ENCODE data around the gene NEU4. TPM values are rescaled to one million over a fixed set of nuclear protein-coding genes. Genes with fewer than 3 reads are reported as not detected.

Gene NEU4
- total RNA-seq, 1 donor from 2014 or later: 0.09 TPM

- H2AFZ ChIP-seq (ENCODE audit: low read depth, low read length): no peak overlapping the region
- H3K27me3 Mint-ChIP-seq (ENCODE audit: low read depth, unreplicated experiment): peaks cover 14% of the 10 kb centered on the region
- peak overlapping the region; percentile 41 for H3K4me2 ChIP-seq (ENCODE audit: low read length)
- H3K27ac ChIP-seq (ENCODE audit: low read depth, low read length): no peak overlapping the region
- H3K4me1 ChIP-seq (ENCODE audit: insufficient read depth, low read length): peaks cover 2% of the 10 kb centered on the region
- H3K4me1 Mint-ChIP-seq (ENCODE audit: low read depth, unreplicated experiment): no peaks in the 10 kb centered on the region
- no peaks in the 10 kb centered on the region for H3K36me3 Mint-ChIP-seq (ENCODE audit: low read depth, unreplicated experiment)
- H3K4me3 Mint-ChIP-seq (ENCODE audit: unreplicated experiment): no peak overlapping the region
- peaks cover 9% of the 10 kb centered on the region for H3K27me3 ChIP-seq (ENCODE audit: insufficient read depth, low read length)
- DNase-seq (ENCODE audit: low read depth): no peak
- H3K9ac ChIP-seq (ENCODE audit: low read length): no peak overlapping the region
- peaks cover 6% of the 10 kb centered on the region for H4K20me1 ChIP-seq (ENCODE audit: insufficient read depth, low read length)
- H3K4me3 ChIP-seq (ENCODE audit: insufficient read depth, low read depth, low read length): no peak overlapping the region
- H3K9me3 ChIP-seq (ENCODE audit: insufficient read depth, low read depth, low read length): peaks cover 4% of the 10 kb centered on the region
- no peaks in the 10 kb centered on the region for H3K79me2 ChIP-seq (ENCODE audit: insufficient read depth, low read length)
- no peak for TF ChIP-seq EZH2 (IDR thresholded peaks at IDR 0.05; ENCODE audit: insufficient read depth, low read length)
- TF ChIP-seq CTCF (IDR thresholded peaks at IDR 0.05; ENCODE audit: insufficient read depth, low read depth, low read length): no peak
- no peak for FAIRE-seq
- no peaks in the 10 kb centered on the region for H3K36me3 ChIP-seq (ENCODE audit: insufficient read depth, low read length)
- no peak overlapping the region for H3K27ac Mint-ChIP-seq (ENCODE audit: unreplicated experiment)
- no peaks in the 10 kb centered on the region for H3K9me3 Mint-ChIP-seq (ENCODE audit: unreplicated experiment)
Measured at GRCh38 chr2:241859436-241860183, 50.6 kb downstream of the NEU4 start.

- no peak overlapping the region for H3K4me3 ChIP-seq (ENCODE audit: insufficient read depth, low read depth, low read length)
- H3K4me1 Mint-ChIP-seq (ENCODE audit: low read depth, unreplicated experiment): no peaks in the 10 kb centered on the region
- no peaks in the 10 kb centered on the region for H3K4me1 ChIP-seq (ENCODE audit: insufficient read depth, low read length)
- no peak overlapping the region for H3K4me2 ChIP-seq (ENCODE audit: low read length)
- FAIRE-seq: no peak
- no peak overlapping the region for H3K27ac Mint-ChIP-seq (ENCODE audit: unreplicated experiment)
- no peak overlapping the region for H3K27ac ChIP-seq (ENCODE audit: low read depth, low read length)
- H2AFZ ChIP-seq (ENCODE audit: low read depth, low read length): no peak overlapping the region
- peaks cover 14% of the 10 kb centered on the region for H4K20me1 ChIP-seq (ENCODE audit: insufficient read depth, low read length)
- H3K4me3 Mint-ChIP-seq (ENCODE audit: unreplicated experiment): no peak overlapping the region
- no peak for DNase-seq (ENCODE audit: low read depth)
- H3K9ac ChIP-seq (ENCODE audit: low read length): no peak overlapping the region
- peaks cover 14% of the 10 kb centered on the region for H3K27me3 ChIP-seq (ENCODE audit: insufficient read depth, low read length)
- H3K9me3 Mint-ChIP-seq (ENCODE audit: unreplicated experiment): no peaks in the 10 kb centered on the region
- no peaks in the 10 kb centered on the region for H3K36me3 ChIP-seq (ENCODE audit: insufficient read depth, low read length)
- H3K36me3 Mint-ChIP-seq (ENCODE audit: low read depth, unreplicated experiment): no peaks in the 10 kb centered on the region
- no peaks in the 10 kb centered on the region for H3K79me2 ChIP-seq (ENCODE audit: insufficient read depth, low read length)
- H3K9me3 ChIP-seq (ENCODE audit: insufficient read depth, low read depth, low read length): peaks cover 13% of the 10 kb centered on the region
- peaks cover 16% of the 10 kb centered on the region for H3K27me3 Mint-ChIP-seq (ENCODE audit: low read depth, unreplicated experiment)
- TF ChIP-seq CTCF (IDR thresholded peaks at IDR 0.05; ENCODE audit: insufficient read depth, low read depth, low read length): no peak
- no peak for TF ChIP-seq EZH2 (IDR thresholded peaks at IDR 0.05; ENCODE audit: insufficient read depth, low read length)
Measured at GRCh38 chr2:241860184-241861078, 51.4 kb downstream of the NEU4 start.

All from astrocyte (in vitro differentiated cells and primary cell).